Pancreas (tissue), 10 donors: ENCODE data around the gene GPR155. TPM values are rescaled to one million over a fixed set of nuclear protein-coding genes. Genes with fewer than 3 reads are reported as not detected.

Experiments
- ATAC-seq, 4 donors: fragments of 200-7000 bp; cut with Tn5 transposase; one replicate each; pipeline versions ENCODE4 v1.8.0 to v1.9.1; 2020; ENCODE audit warnings: mild to moderate bottlenecking in 4 of 4, moderate library complexity in 4 of 4
- DNase-seq, 6 donors: peaks; one replicate each; pipeline ENCODE4 v3.0.0-alpha.2; 2020
- FAIRE-seq: peaks from 2 replicates; lab custom pipeline; 2012; peaks lifted over from hg19 to GRCh38; lab: Jason Lieb, UNC
- H3K27ac ChIP-seq, 4 donors: fragments of 200-600 bp; sonication (generic); 1 replicate in 3 of 4; 2 replicates in 1 of 4; pipeline versions ENCODE4 v1.5.0 to v1.8.0; 2020
- H3K27me3 ChIP-seq, 4 donors: fragments of 200-600 bp; one replicate each; pipeline ENCODE4 v1.8.0; 2021
- H3K36me3 ChIP-seq, 3 donors: fragments of 200-600 bp; sonication (generic) in 1 of 3; one replicate each; pipeline versions ENCODE4 v1.5.0 to v1.8.0; 2020 to 2021
- H3K4me1 ChIP-seq, 3 donors: fragments of 200-600 bp; one replicate each; pipeline ENCODE4 v1.8.0; 2021
- H3K4me3 ChIP-seq, 4 donors: fragments of 200-600 bp; sonication (generic) in 2 of 4; one replicate each; pipeline versions ENCODE4 v1.5.0 to v1.8.0; 2020 to 2021
- H3K9me3 ChIP-seq, 4 donors: fragments of 200-600 bp; one replicate each; pipeline ENCODE4 v1.8.0; 2021
- WGBS, 2 donors: extraction: QIAGEN DNeasy Blood & Tissue Kit; methylation state at CpG; one replicate each; pipeline ENCODE4 v1.1.7; 2013; 5-methylcytosine and 5-hydroxymethylcytosine counted together
- intact Hi-C, 3 donors: fragments of 100-400 bp; cut with DNase I; formaldehyde crosslinking; loops; one replicate each; pipeline versions ENCODE4 v1.11.1 to v1.14.2; 2022
- polyA plus RNA-seq, 2 donors: library from polyadenylated mRNA; stranded (reverse); fragments of 200-250 nt; gene quantifications; one replicate each; pipeline ENCODE4 v1.2.3, GENCODE V29; 2013
- total RNA-seq, 6 donors: library from RNA; stranded (reverse); fragmentation: NEBNext Ultra II Directional in 4 of 6; extraction: Animal tissue kit (Norgen Biotek cat#: 25700) in 4 of 6; gene quantifications; one replicate each; pipeline versions ENCODE4 v1.2.1 to v1.2.4, GENCODE V29; 2021 to 2023
- TF ChIP-seq, protein P1 (sequence below), 4 donors: fragments of 200-600 bp; sonication (generic) in 3 of 4; IDR thresholded peaks; one replicate each; pipeline versions ENCODE4 v1.5.0 to v1.8.0; 2021; ENCODE audit warnings: antibody characterized with exemption in 4 of 4
- donor health status: healthy with polysubstance abuse.
- donor health status: DM: no; HTN: no; CAD: no; lungs with moderate emphysema.
- donor health status: DM: no; HTN: no; CAD: no.
- donor health status: control.
- donor health status: control.
- donor health status: Bipolar disorder and iron deficiency.
- donor health status: DM: yes; HTN: yes; CAD: no.
- donor health status: DM: no; HTN: no; CAD: no.
- donor health status: DM: no; HTN: no; CAD: no.
- donor health status: DM: yes; HTN: yes; CAD: no.

GPR155 gene, protein sequence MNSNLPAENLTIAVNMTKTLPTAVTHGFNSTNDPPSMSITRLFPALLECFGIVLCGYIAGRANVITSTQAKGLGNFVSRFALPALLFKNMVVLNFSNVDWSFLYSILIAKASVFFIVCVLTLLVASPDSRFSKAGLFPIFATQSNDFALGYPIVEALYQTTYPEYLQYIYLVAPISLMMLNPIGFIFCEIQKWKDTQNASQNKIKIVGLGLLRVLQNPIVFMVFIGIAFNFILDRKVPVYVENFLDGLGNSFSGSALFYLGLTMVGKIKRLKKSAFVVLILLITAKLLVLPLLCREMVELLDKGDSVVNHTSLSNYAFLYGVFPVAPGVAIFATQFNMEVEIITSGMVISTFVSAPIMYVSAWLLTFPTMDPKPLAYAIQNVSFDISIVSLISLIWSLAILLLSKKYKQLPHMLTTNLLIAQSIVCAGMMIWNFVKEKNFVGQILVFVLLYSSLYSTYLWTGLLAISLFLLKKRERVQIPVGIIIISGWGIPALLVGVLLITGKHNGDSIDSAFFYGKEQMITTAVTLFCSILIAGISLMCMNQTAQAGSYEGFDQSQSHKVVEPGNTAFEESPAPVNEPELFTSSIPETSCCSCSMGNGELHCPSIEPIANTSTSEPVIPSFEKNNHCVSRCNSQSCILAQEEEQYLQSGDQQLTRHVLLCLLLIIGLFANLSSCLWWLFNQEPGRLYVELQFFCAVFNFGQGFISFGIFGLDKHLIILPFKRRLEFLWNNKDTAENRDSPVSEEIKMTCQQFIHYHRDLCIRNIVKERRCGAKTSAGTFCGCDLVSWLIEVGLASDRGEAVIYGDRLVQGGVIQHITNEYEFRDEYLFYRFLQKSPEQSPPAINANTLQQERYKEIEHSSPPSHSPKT
- 10 to 100 TPM in 3 of 6 donors, 1 to 10 TPM in 3; 7.1 to 11.5 (median 9.3) TPM for total RNA-seq
- polyA plus RNA-seq = 1 to 10 TPM; 2.4 to 2.5 TPM

DNA sequence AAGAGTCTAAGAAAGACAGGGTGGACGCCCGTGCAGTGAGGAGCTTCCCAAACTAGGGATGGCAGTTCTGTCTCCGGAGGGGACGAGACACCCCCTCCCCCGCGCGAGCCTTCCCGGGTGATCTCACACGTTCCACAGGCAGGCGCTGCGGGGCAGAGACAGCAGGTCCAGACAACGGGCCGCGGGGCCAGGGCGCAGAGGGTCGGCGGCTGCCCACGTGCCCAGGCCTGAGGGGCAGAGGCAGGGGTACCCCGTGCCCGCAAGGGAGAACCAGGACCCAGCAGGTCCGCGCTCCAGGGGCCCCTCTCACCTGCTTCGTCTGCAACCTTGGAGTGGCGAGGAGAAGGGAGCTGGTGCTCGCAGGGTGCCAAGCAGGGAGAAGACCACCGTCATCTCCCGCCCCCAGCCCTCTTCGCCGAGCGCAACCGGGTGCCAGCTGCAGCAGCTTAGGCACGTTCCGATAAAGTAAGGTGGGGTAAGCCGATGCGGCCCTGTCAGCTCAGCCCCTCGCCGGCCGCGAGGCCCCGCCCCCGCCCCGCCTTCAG, at the start of gene GPR155:
TSS of gene GPR155 (minus strand) at position 467 of the 545 bp plus-strand sequence. CDS start 5,073 bp downstream, outside the sequence.
- peak within 1 kb of the TSS; percentile 79 to 91 (median 84) for H3K27ac ChIP-seq
- H3K4me3 ChIP-seq = peak within 1 kb of the TSS; percentile 65 to 86 (median 75)
- TF ChIP-seq, protein P1, sequence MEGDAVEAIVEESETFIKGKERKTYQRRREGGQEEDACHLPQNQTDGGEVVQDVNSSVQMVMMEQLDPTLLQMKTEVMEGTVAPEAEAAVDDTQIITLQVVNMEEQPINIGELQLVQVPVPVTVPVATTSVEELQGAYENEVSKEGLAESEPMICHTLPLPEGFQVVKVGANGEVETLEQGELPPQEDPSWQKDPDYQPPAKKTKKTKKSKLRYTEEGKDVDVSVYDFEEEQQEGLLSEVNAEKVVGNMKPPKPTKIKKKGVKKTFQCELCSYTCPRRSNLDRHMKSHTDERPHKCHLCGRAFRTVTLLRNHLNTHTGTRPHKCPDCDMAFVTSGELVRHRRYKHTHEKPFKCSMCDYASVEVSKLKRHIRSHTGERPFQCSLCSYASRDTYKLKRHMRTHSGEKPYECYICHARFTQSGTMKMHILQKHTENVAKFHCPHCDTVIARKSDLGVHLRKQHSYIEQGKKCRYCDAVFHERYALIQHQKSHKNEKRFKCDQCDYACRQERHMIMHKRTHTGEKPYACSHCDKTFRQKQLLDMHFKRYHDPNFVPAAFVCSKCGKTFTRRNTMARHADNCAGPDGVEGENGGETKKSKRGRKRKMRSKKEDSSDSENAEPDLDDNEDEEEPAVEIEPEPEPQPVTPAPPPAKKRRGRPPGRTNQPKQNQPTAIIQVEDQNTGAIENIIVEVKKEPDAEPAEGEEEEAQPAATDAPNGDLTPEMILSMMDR (IDR thresholded peaks at IDR 0.05) = no peak
- DNase-seq (peak in 5 of 6 donors; percentile 71 to 92 (median 80)), ATAC-seq (peak; percentile 64 to 83 (median 73)), FAIRE-seq (no peak)
- H3K27me3 ChIP-seq = no peaks in the 10 kb centered on the region
- H3K36me3 ChIP-seq = no peaks in the 10 kb centered on the region
- intact Hi-C loops = no loop called here
- H3K4me1 ChIP-seq = peaks cover 0 to 10% (median 7%) of the 10 kb centered on the region in 3 donors
- 0 to 1% methylated on average over 25 to 42 of the region's 42 CpGs for WGBS, 2 donors
- no peaks in the 10 kb centered on the region for H3K9me3 ChIP-seq

DNA sequence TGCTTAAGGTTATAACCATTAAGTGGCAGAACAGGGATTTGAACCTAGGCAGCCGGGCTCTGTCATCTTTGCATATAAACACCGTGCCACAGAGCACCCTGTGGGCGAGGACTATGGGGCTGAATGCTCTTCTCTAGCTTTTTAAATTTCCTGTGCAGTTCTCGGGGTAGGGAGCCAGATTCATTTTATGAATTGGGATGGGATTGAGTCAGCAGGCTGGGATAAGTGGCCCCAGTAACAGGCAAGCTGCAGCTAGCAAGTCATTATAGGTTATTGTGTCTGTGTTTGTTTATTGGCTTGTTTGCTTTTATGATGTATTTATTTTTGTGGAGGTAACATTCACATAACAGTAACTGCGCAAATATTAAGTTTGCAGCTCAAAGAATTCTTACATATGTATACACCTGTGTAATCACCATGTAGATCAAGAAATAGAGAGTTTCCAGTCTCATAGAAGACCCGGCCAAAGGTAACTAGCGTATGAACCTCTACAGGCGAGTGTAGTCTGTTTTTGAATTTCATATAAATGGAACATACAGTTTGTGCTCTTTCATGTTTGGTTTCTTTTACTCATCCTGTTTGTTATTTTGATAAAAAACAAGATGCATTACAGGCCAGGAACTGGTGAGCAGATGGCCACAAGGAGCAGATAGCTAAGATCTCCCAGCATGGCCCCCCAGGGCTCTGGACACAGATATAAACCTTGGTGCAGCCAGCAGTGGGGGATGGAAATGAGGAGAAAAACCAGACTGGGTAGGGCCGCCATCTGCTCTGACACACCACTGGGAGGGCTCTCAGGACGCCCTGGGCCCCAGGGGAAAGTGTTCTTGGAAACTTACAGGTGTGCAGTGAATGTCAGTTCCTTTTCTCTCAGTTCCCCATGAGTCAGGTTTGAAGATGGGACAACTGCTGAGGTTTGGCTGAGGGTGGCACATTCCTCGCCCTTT, 49.2 kb upstream of the GPR155 start:
- TF ChIP-seq, protein P1 (IDR thresholded peaks at IDR 0.05) = no peak
- FAIRE-seq (no peak), DNase-seq (no peak), ATAC-seq (no peak)
- intact Hi-C loops = no loop called here
- no peak overlapping the region for H3K4me3 ChIP-seq
- H3K4me1 ChIP-seq = no peaks in the 10 kb centered on the region
- H3K27ac ChIP-seq = no peak overlapping the region
- no peaks in the 10 kb centered on the region for H3K9me3 ChIP-seq
- no peaks in the 10 kb centered on the region for H3K36me3 ChIP-seq
- 88 to 91% methylated on average over 11 of the region's 11 CpGs for WGBS, 2 donors
- no peaks in the 10 kb centered on the region for H3K27me3 ChIP-seq

DNA sequence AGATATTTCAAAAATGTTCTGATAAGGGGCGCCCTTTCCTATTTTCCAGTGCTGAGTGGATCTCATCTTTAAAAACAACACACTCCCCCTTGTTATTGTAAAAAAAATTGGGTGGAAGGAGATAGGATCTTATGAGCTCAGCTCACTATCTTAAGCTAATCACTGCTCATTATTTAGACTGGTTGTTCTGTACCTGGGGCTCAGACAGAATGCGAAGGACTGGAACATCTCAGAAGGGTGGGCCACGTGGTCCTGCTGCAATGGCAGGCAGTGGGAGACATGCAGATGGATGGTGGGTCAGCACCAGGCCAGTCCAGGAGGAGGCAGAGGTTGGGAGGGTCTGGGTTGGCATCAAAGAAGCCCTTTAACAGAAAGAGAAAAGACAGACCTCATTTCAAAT, 48.3 kb upstream of the GPR155 start:
- Histone ChIP-seq H3K27ac (no peak overlapping the region), H3K36me3 (no peaks in the 10 kb centered on the region), H3K4me1 (no peaks in the 10 kb centered on the region), H3K4me3 (no peak overlapping the region), H3K27me3 (no peaks in the 10 kb centered on the region), H3K9me3 (no peaks in the 10 kb centered on the region)
- intact Hi-C loops = no loop called here
- 64 to 81% methylated on average over 3 of the region's 3 CpGs for WGBS, 2 donors
- TF ChIP-seq, protein P1 (IDR thresholded peaks at IDR 0.05) = no peak
- DNase-seq (no peak), ATAC-seq (no peak), FAIRE-seq (no peak)

DNA sequence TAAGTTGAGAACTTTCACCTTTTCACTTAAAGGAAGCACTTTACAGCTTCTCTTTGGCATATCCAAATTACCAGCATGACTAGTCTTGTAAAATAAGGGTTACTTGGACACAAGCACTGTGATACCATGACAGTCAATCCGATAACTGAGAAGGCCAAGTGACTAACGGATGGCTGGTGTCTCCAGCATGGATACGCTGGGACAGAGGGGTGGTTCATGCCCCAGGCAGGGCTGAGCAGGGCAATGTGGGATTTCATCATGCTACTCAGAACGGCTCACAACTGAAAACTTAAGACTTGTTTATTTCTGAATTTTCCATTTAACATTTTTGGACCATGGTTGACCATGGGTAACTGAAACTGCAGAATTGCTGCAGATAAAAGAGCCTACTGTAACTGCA, 43.1 kb upstream of the GPR155 start:
- FAIRE-seq (no peak), ATAC-seq (no peak), DNase-seq (no peak)
- no peaks in the 10 kb centered on the region for H3K4me1 ChIP-seq
- intact Hi-C loops = no loop called here
- H3K27me3 ChIP-seq = no peaks in the 10 kb centered on the region
- H3K36me3 ChIP-seq = no peaks in the 10 kb centered on the region
- TF ChIP-seq, protein P1 (IDR thresholded peaks at IDR 0.05) = no peak
- H3K9me3 ChIP-seq = no peaks in the 10 kb centered on the region
- 83 to 88% methylated on average over 4 of the region's 4 CpGs for WGBS, 2 donors
- H3K4me3 ChIP-seq = no peak overlapping the region
- no peak overlapping the region for H3K27ac ChIP-seq
